ENCODE measurements around the gene FMN2.

The FMN2 gene

GRCh38 chr1:240424740-240425464 is 333.2 kb downstream of the FMN2 start:
- TF ChIP-seq CREB5 (CRISPR knock-in tag; IDR thresholded peaks at IDR 0.05; ENCODE audit: low read depth) (no peak), TCF4 (CRISPR knock-in tag; IDR thresholded peaks at IDR 0.05; ENCODE audit: borderline replicate concordance) (no peak), TOX (CRISPR knock-in tag; IDR thresholded peaks at IDR 0.05; ENCODE audit: borderline replicate concordance) (no peak), ESRRG (CRISPR knock-in tag; IDR thresholded peaks at IDR 0.05) (no peak), CSDC2 (CRISPR knock-in tag; IDR thresholded peaks at IDR 0.05) (no peak), BACH2 (CRISPR knock-in tag; IDR thresholded peaks at IDR 0.05; ENCODE audit: borderline replicate concordance) (no peak), ZFP30 (CRISPR knock-in tag; IDR thresholded peaks at IDR 0.05) (no peak), POU6F1 (CRISPR knock-in tag; IDR thresholded peaks at IDR 0.05; ENCODE audit: borderline replicate concordance, low read depth) (no peak), PATZ1 (CRISPR knock-in tag; IDR thresholded peaks at IDR 0.05; ENCODE audit: borderline replicate concordance) (no peak), PPARA (CRISPR knock-in tag; IDR thresholded peaks at IDR 0.05; ENCODE audit: borderline replicate concordance) (no peak), CSRNP3 (CRISPR knock-in tag; IDR thresholded peaks at IDR 0.05) (no peak), ZNF565 (CRISPR knock-in tag; conservative IDR thresholded peaks at IDR 0.05; ENCODE audit: low read depth) (no peak)
- no peak for ATAC-seq

GRCh38 chr1:240426051-240426450 is 334.4 kb downstream of the FMN2 start:
- no peak for ATAC-seq
- no peak for TF ChIP-seq CSDC2 (CRISPR knock-in tag; IDR thresholded peaks at IDR 0.05)
- no peak for TF ChIP-seq TOX (CRISPR knock-in tag; IDR thresholded peaks at IDR 0.05; ENCODE audit: borderline replicate concordance)
- no peak for TF ChIP-seq GLIS3 (CRISPR knock-in tag; IDR thresholded peaks at IDR 0.05)
- no peak for TF ChIP-seq ZNF70 (CRISPR knock-in tag; IDR thresholded peaks at IDR 0.05)
- no peak for TF ChIP-seq TCF4 (CRISPR knock-in tag; IDR thresholded peaks at IDR 0.05; ENCODE audit: borderline replicate concordance)
- TF ChIP-seq ZFP30 (CRISPR knock-in tag; IDR thresholded peaks at IDR 0.05), result no peak
- no peak for TF ChIP-seq TSHZ2 (CRISPR knock-in tag; IDR thresholded peaks at IDR 0.05)
- no peak for TF ChIP-seq ARNTL (CRISPR knock-in tag; IDR thresholded peaks at IDR 0.05; ENCODE audit: borderline replicate concordance, low read depth)
- no peak for TF ChIP-seq ZNF8 (CRISPR knock-in tag; IDR thresholded peaks at IDR 0.05)
- TF ChIP-seq ESRRG (CRISPR knock-in tag; IDR thresholded peaks at IDR 0.05), result no peak

- TF ChIP-seq GLIS3 (CRISPR knock-in tag; IDR thresholded peaks at IDR 0.05), result no peak
- no peak for TF ChIP-seq TSHZ2 (CRISPR knock-in tag; IDR thresholded peaks at IDR 0.05)
- TF ChIP-seq CREB5 (CRISPR knock-in tag; IDR thresholded peaks at IDR 0.05; ENCODE audit: low read depth), result no peak
- TF ChIP-seq ZFP3 (CRISPR knock-in tag; IDR thresholded peaks at IDR 0.05), result no peak
- ATAC-seq, result no peak
Observed at GRCh38 chr1:240435996-240436566, 344.4 kb downstream of the FMN2 start.
